Activated CD4-positive, alpha-beta T cell treated with anti-CD3 and anti-CD28 coated beads, Interleukin-2, amount 50 U/mL, for 24 hours (primary cell): ENCODE data around the gene C3orf33.

ENCODE experiments used
- DNase-seq, 2 donors: peaks; one replicate each; pipeline ENCODE4 v3.0.0-alpha.2; 2020; ENCODE audit warnings: low read depth in 1 of 2, low spot score in 1 of 2

C3orf33 gene

GRCh38 chr3:155742349-155742965, 63.6 kb downstream of the C3orf33 start:
- DNase-seq = no peak

- DNase-seq = no peak
These were observed 64.5 kb downstream of the C3orf33 start for GRCh38 chr3:155741603-155742002.

- DNase-seq = no peak
These were observed 65.0 kb downstream of the C3orf33 start for GRCh38 chr3:155741101-155741500.

DNA sequence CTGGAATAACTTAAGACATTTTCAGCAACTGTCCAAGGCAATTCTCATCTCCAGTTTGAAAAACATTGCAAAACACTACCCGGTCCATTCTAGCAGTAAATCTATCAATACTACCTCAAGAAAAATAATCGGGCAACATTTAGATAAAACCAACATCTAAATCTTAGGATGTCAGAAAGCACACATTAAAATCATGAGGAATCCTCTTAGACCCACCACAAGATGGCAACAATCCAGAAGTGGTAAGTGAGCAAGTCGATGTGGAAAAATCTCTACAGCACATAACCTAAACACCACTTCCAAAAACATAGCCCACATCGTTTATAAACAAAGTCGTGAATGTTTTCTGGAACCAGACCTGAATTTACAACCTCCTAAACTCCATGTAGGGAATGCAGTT, 66.9 kb downstream of the C3orf33 start:
- DNase-seq = no peak

- no peak for DNase-seq
These were observed 67.5 kb downstream of the C3orf33 start for GRCh38 chr3:155738580-155739076.

GRCh38 chr3:155737844-155738460, 68.1 kb downstream of the C3orf33 start:
- no peak for DNase-seq

GRCh38 chr3:155736381-155736780, 69.7 kb downstream of the C3orf33 start:
- DNase-seq = no peak

DNA sequence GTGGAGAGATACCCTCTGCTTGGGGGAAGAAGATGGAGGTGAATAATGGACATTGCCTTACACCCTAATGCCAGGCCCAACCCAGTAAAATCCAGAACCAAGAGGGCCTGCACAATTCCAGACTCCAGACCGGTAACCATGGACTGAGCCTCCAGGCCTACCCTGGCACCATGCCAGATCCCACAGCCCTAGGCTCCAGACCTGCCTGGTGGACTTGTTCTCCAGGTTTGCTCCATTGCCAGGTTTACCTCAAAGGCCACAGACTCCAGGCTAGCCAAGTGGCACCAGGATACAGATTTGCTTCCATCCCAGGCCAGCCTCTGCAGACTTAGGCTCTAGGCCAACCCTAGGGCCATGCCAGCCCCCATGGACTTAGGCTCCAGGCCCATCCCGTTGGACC, 75.2 kb downstream of the C3orf33 start:
- no peak for DNase-seq

- no peak for DNase-seq
These were observed 78.2 kb downstream of the C3orf33 start for GRCh38 chr3:155727836-155728235.

- no peak for DNase-seq
These were observed 91.8 kb downstream of the C3orf33 start for GRCh38 chr3:155714295-155714718.
